OCI-LY1 (cell line): ENCODE results near the gene OR4S1.
"Not testable (repeated sequence)": the region's sequence is repeated elsewhere in the genome, so short reads cannot be mapped to it uniquely, and the experiment has no call there.

Source experiments
- CTCF ChIP-seq: fragments of 200-600 bp; sonication (generic), shearing (Covaris generic); IDR thresholded peaks from 2 replicates; pipeline ENCODE4 v1.5.1; 2017; ENCODE audit warnings: mild to moderate bottlenecking, antibody characterized with exemption, low read length, moderate library complexity, mixed read lengths
- EZH2 ChIP-seq: fragments of 200-600 bp; sonication (generic), shearing (Covaris generic); IDR thresholded peaks from 2 replicates; pipeline ENCODE4 v1.8.0; 2017; ENCODE audit warnings: borderline replicate concordance, mixed run types, mild to moderate bottlenecking, antibody characterized with exemption, low read length, moderate library complexity, mixed read lengths

- not testable (repeated sequence) for TF ChIP-seq CTCF, EZH2
Observed at GRCh38 chr11:48319813-48320212, 13.8 kb downstream of the OR4S1 start.
